Right lobe of liver (tissue), 4 donors: Measurements from ENCODE around the gene ROMO1.

Source experiments
- CTCF ChIP-seq, 4 donors: fragments of 200-600 bp in 3 of 4; fragments of 450-650 bp in 1 of 4; IDR thresholded peaks; one replicate each; pipeline versions ENCODE4 v1.5.1 to v1.8.0; 2016 to 2022; ENCODE audit warnings: antibody characterized with exemption in 4 of 4, mild to moderate bottlenecking in 2 of 4
- POLR2A ChIP-seq: fragments of 450-650 bp; IDR thresholded peaks from one replicate; pipeline ENCODE4 v1.6.1; 2017; ENCODE audit warnings: antibody characterized with exemption, mild to moderate bottlenecking
- donor health status: DM: no; HTN: no; CAD: no.
- donor health status: DM: no; HTN: no; CAD: no.
- donor health status: DM: no; HTN: yes; CAD: no.

DNA sequence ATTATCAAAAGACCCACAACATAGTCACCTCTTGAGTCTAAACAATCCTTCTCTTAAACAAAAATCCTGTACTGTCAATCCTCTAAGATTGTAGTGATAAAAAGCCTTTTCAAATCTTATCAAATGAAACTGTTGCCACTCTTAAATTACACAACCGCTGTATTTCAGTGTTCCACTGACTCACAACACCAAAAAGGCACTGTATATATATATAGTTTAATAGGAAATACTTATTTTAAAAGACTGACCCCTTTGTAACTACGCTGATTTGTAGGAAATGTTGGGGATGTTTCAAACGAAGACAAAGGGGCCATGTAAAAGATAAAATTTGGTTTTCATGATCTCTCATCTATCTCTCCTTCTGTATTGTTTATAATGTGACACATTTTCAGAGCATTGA lies 48.6 kb upstream of the ROMO1 start:
- no peak for TF ChIP-seq CTCF (IDR thresholded peaks at IDR 0.05)
- TF ChIP-seq POLR2A = no peak
